ENCODE results near the gene CD300LG.

DNA sequence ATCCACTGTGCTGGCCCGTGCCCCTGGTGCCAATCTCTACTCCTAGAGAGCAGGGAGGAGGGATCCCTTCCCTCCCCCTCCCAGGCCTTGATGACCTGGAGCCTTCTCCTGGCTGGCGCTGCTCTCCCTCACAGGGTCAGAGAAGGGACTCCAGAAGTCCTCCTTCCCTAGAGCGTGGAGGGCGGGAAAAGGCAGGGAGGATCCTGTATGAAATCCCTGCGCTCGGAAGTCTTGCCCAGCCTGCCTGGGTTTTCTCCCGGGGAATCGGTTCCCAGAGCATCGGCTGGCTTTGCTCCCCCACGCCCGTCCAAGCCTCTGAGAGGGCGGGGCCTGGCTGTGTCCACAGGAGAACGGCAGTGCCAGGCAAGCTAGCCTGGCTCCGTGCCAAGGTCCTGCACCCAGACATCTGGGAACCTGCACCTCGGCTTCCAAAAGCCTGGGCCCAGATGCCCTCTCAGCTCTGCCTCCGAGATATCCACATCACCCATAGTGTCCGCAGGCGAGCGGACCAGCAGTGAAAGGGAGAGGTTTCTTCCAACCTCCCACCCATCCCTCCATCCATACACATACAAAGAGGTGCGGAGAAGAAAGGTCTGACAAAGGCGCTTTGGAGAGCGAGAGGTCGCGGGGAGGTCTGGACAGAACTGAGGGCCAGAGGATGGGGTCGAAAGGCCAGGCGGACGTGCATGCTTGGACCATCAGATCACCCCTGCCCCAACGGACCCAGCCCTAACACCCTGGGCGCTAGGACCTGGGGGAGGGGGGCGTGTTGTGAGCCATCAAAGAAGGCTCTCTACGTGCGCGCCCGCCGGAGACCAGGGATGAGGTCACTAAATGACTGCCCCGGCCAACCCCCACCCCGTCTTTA lies 59.2 kb downstream of the CD300LG start:
- TF ChIP-seq, protein P1, sequence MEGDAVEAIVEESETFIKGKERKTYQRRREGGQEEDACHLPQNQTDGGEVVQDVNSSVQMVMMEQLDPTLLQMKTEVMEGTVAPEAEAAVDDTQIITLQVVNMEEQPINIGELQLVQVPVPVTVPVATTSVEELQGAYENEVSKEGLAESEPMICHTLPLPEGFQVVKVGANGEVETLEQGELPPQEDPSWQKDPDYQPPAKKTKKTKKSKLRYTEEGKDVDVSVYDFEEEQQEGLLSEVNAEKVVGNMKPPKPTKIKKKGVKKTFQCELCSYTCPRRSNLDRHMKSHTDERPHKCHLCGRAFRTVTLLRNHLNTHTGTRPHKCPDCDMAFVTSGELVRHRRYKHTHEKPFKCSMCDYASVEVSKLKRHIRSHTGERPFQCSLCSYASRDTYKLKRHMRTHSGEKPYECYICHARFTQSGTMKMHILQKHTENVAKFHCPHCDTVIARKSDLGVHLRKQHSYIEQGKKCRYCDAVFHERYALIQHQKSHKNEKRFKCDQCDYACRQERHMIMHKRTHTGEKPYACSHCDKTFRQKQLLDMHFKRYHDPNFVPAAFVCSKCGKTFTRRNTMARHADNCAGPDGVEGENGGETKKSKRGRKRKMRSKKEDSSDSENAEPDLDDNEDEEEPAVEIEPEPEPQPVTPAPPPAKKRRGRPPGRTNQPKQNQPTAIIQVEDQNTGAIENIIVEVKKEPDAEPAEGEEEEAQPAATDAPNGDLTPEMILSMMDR (IDR thresholded peaks at IDR 0.05) = no peak
- TF ChIP-seq POLR2A (IDR thresholded peaks at IDR 0.05) = no peak

Measured in right lobe of liver (tissue), 4 donors.